Measurements from ENCODE around the gene LAMC1.

- TF ChIP-seq EZH2 (IDR thresholded peaks at IDR 0.05; ENCODE audit: insufficient read depth, poor library complexity, severe bottlenecking): no peak
- no peak for TF ChIP-seq EZH2phosphoT487 (IDR thresholded peaks at IDR 0.05; ENCODE audit: insufficient read depth, low read depth)
These were observed 124.5 kb downstream of the LAMC1 start for GRCh38 chr1:183147735-183148134.
